ENCODE data around the gene KRTAP4-11.
"Not testable (repeated sequence)": the region's sequence is repeated elsewhere in the genome, so short reads cannot be mapped to it uniquely, and the experiment has no call there.

The KRTAP4-11 gene

GRCh38 chr17:41117846-41118386, at the start of gene KRTAP4-11:
Gene KRTAP4-11 (minus strand): TSS chr17:41118373. CDS start chr17:41118315, 58 bp downstream.
- FAIRE-seq; DNase-seq (ENCODE audit: insufficient read length, low spot score): not testable (repeated sequence)

DNA sequence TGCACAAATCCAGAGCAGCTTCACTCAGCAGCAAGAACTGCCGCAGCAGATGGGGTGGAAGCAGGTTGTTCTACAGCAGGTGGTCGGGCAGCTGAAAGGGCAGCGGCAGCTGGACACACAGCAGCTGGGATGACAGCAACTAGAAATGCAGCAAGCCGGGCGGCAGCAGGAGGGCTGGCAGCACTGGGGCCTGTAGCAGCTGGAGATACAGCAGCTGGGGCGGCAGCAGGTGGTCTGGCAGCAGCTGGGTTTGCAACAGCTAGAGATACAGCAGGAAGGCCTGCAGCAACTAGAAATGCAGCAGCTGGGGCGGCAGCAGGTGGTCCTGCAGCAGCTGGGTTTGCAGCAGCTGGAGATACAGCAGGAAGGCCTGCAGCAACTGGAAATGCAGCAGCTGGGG, 49.4 kb upstream of the KRTAP4-11 start:
- FAIRE-seq, result no peak

GRCh38 chr17:41163828-41164227, 45.7 kb upstream of the KRTAP4-11 start:
- DNase-seq (ENCODE audit: insufficient read length, low spot score) (no peak), FAIRE-seq (no peak)

More for the DNA sequence above, 49.4 kb upstream of the KRTAP4-11 start:
- DNase-seq (ENCODE audit: insufficient read length, low spot score), result no peak

GRCh38 chr17:41160648-41161047, 42.5 kb upstream of the KRTAP4-11 start, which contains the start of gene KRTAP4-4:
Gene KRTAP4-4 (minus strand): TSS chr17:41160748. CDS start chr17:41160691, 57 bp downstream.
- FAIRE-seq (no peak), DNase-seq (ENCODE audit: insufficient read length, low spot score) (no peak)

DNA sequence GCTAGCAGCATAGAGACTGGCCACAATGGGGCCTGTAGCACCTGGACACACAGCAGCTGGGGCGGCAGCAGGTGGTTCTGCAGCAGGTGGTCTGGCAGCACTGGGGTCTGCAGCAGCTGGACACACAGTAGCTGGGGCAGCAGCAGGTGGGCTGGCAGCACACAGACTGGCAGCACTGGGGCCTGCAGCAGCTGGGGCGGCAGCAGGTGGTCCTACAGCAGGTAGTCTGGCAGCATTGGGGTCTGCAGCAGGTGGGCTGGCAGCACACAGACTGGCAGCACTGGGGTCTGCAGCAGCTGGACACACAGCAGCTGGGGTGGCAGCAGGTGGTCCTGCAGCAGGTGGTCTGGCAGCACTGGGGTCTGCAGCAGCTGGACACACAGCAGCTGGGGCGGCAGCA, 42.0 kb upstream of the KRTAP4-11 start:
- not testable (repeated sequence) for DNase-seq (ENCODE audit: insufficient read length, low spot score); FAIRE-seq

- DNase-seq (ENCODE audit: insufficient read length, low spot score) (no peak), FAIRE-seq (no peak)
Observed at GRCh38 chr17:41153856-41154255, 35.7 kb upstream of the KRTAP4-11 start.

DNA sequence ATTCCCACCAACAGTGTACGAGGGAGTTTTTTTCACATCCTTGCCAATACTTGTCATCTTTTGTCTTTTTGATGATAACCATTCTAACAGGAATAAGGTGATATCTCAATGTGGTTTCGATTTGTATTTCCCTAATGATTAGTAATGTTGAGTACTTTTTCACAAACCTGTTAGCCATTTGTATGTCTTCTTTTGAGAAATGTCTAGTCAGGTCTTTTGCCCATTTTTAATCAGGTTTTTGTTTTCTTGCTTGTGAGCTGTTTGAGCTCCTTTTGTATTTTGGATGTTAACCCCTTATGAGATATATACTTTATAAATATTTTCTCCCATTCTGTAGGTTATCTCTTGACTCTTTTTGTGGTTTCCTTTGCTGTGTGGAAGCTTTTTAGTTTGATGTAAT, 33.4 kb upstream of the KRTAP4-11 start:
- no peak for FAIRE-seq
- DNase-seq (ENCODE audit: insufficient read length, low spot score), result no peak

GRCh38 chr17:41150026-41150425, 31.9 kb upstream of the KRTAP4-11 start:
- no peak for DNase-seq (ENCODE audit: insufficient read length, low spot score)
- FAIRE-seq, result no peak

GRCh38 chr17:41149652-41149985, 31.4 kb upstream of the KRTAP4-11 start, which contains the start of gene KRTAP4-5:
Gene KRTAP4-5 (minus strand): TSS chr17:41149825. CDS start chr17:41149767, 58 bp downstream.
- no peak for FAIRE-seq
- DNase-seq (ENCODE audit: insufficient read length, low spot score), result no peak

GRCh38 chr17:41148971-41149651, 30.9 kb upstream of the KRTAP4-11 start:
- not testable (repeated sequence) for DNase-seq (ENCODE audit: insufficient read length, low spot score); FAIRE-seq

DNA sequence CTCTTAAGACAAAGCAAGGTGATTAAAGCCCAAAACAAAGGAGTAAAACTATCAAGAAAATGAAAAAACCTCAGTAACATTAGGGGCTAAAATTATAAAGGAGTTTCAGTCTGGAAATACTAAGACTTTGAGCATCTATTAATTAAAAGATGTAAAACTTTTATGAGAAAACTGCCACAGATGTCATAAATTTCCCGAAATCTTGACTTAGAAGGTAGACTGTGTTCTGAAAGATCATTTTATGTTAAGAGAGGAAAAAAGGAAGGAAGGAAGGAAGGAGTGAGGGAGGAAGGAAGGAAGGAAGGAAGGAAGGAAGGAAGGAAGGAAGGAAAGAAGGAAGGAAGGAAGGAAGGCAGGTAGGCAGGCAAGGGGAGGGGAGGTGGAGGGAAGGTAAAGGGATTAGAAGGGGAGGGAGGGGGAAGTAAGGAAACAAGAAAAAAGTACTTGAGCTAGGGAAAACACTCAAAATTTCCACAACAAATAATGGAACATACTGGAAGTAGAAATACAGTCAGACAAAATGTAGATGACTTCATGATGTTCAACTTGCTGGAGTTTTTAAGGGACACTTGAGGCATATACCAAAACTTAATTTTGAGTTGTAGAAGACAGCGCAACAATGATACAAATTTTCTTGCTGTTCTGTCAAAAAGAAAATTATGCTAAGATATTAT, 29.5 kb upstream of the KRTAP4-11 start:
- no peak for FAIRE-seq
- DNase-seq (ENCODE audit: insufficient read length, low spot score), result no peak

GRCh38 chr17:41145261-41145660, 27.1 kb upstream of the KRTAP4-11 start:
- no peak for DNase-seq (ENCODE audit: insufficient read length, low spot score)

DNA sequence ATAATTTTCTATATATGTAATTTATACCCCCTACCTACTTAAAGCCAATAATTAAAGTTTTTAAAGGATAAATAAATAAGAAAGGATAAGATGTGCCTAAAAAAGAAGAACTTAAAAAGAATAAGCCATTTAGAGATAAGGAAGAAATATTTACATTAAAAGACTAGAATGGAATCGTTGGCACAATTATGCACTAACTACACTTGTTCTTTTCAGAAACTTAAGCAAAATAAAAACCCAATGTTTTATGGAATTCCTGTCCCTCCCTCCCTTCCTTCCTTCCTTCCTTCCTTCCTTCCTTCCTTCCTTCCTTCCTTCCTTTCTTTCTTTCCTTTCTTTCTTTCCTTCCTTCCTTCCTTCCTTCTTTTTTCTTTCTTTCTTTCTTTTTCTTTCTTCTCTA, 26.7 kb upstream of the KRTAP4-11 start:
- DNase-seq (ENCODE audit: insufficient read length, low spot score) (no peak), FAIRE-seq (no peak)

More at GRCh38 chr17:41145261-41145660, 27.1 kb upstream of the KRTAP4-11 start:
- no peak for FAIRE-seq

GRCh38 chr17:41141361-41141760, 23.2 kb upstream of the KRTAP4-11 start:
- DNase-seq (ENCODE audit: insufficient read length, low spot score) (no peak), FAIRE-seq (no peak)

DNA sequence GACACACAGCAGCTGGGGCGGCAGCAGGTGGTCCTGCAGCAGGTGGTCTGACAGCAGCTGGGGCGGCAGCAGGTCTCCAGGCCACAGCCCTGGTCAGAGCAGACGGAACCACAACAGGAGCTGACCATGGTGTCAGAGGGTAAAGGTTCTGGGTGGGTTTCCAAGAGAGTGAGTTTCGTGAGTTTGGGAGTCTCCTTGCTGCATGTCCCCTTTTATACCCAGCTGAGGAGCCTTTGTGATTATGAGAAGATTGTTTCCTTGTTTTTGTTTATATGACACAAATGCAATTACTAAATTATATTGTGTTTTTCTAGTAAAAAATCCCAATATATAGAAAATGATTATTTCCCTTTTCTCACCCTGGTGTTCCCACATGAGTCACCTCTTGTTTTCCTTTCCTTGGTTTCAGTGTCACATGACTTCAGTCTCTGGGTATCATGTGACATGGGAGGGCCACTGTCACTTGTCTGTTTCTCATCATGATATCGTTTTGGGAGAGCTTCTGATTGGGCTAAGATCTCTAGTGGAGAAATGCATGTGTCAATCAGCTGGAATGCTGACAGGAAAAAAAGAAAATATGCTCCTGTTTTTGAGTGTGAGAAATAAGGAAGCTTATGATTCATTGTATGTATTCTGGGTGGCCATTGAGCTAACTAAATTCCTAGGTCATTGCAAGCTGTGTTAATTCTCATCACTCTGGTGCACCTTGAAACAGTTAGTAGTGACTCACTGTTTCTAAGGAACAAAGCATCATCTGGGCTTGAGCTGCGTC, 22.4 kb upstream of the KRTAP4-11 start, which contains the start of gene KRTAP4-6:
Gene KRTAP4-6, minus strand, starts transcription at position 185 of the 772 bp plus-strand sequence. Its CDS starts 57 bp downstream, at position 128.
- FAIRE-seq (no peak), DNase-seq (ENCODE audit: insufficient read length, low spot score) (no peak)

DNA sequence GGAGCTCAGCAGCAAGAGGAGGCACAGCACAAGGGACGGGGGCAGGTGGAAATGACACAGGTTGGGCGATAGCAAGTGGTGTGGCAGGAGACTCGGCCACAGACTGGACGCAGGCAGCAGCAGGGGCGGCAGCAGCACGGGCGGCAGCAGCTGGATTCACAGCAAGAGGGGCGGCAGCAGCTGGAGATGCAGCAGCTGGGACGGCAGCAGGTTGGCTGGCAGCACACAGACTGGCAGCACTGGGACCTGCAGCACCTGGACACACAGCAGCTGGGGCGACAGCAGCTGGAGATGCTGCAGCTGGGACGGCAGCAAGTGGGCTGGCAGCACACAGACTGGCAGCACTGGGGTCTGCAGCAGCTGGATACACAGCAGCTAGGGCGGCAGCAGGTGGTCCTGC, 21.7 kb upstream of the KRTAP4-11 start:
- FAIRE-seq; DNase-seq (ENCODE audit: insufficient read length, low spot score): not testable (repeated sequence)

GRCh38 chr17:41133880-41134735, 15.9 kb upstream of the KRTAP4-11 start:
- DNase-seq (ENCODE audit: insufficient read length, low spot score), result no peak
- no peak for FAIRE-seq

DNA sequence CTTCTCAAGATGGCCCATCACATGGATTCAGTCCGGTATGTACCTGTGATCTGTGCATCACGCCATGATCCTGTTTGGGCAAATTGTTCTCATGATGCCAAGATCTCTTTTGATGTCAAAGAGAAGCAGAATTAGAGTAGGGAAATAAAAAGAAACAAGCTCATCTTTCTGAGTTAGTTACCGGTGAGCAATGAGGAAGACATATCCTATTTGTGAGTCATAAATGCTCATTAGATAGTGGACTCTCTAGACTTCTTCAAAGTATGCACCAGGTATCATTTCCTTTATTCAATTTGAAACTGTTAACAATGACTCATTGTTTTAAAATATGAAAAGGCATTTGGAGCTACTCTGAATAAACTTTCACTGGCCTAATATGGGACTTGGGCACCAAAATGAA, 13.8 kb upstream of the KRTAP4-11 start:
- DNase-seq (ENCODE audit: insufficient read length, low spot score), result no peak
- no peak for FAIRE-seq

DNA sequence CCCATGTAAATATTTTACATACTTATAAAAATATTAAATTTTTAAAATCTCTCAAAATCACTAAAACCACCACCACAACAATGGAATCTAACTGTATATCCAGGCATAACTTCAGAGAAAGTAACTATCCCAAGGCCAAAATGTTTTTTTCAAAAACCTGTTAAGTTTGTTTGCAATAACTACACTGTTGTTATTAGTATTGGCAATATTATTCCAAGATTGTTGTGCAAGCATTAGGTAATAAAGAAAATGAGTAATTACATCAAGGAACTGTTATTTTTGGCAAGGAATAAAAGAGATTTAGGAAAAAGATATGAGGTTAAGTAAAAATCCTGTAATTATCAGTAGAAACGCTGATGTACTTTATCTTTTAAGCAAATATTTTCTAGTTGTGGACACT, 9.2 kb upstream of the KRTAP4-11 start:
- FAIRE-seq, result no peak
- DNase-seq (ENCODE audit: insufficient read length, low spot score), result no peak

- DNase-seq (ENCODE audit: insufficient read length, low spot score) (no peak), FAIRE-seq (no peak)
Observed at GRCh38 chr17:41126412-41126811, 8.2 kb upstream of the KRTAP4-11 start.

All from GM19239 (cell line).